Glomerular endothelial cell (primary cell): ENCODE measurements around the gene ADAMTSL2. TPM values are rescaled to one million over a fixed set of nuclear protein-coding genes. Genes with fewer than 3 reads are reported as not detected.

Experiments
- DNase-seq: peaks from one replicate; pipeline ENCODE4 v3.0.0-alpha.2; 2011; ENCODE audit warnings: low read depth, low spot score; ENCODE audit errors: extremely low read depth
- total RNA-seq: library from RNA; depleted of rRNA; stranded (reverse); fragments of >200 nt; gene quantifications from 2 replicates; pipeline ENCODE4 v1.2.3, GENCODE V29; 2015

Gene ADAMTSL2
- total RNA-seq, 1 donor from 2014 or later, result not detected

GRCh38 chr9:133529874-133530273 is 4.6 kb upstream of the ADAMTSL2 start:
- no peak for DNase-seq

- DNase-seq, result no peak
These were observed 3.2 kb upstream of the ADAMTSL2 start for GRCh38 chr9:133531293-133531692.

- DNase-seq, result no peak
These were observed 1.4 kb upstream of the ADAMTSL2 start for GRCh38 chr9:133532937-133533668.

- DNase-seq, result no peak
These were observed 647 bp upstream of the ADAMTSL2 start for GRCh38 chr9:133533857-133534256.

- no peak for DNase-seq
These were observed 888 bp downstream of the ADAMTSL2 start for GRCh38 chr9:133535306-133535877.

GRCh38 chr9:133536080-133536479 is 1.6 kb downstream of the ADAMTSL2 start:
- no peak for DNase-seq

- no peak for DNase-seq
These were observed 2.0 kb downstream of the ADAMTSL2 start for GRCh38 chr9:133536536-133536935.

- no peak for DNase-seq
These were observed 2.8 kb downstream of the ADAMTSL2 start for GRCh38 chr9:133537257-133537656.

GRCh38 chr9:133538176-133538575 is 3.7 kb downstream of the ADAMTSL2 start:
- no peak for DNase-seq

GRCh38 chr9:133538851-133539833 is 4.6 kb downstream of the ADAMTSL2 start:
- no peak for DNase-seq

GRCh38 chr9:133539991-133540697 is 5.6 kb downstream of the ADAMTSL2 start:
- no peak for DNase-seq

GRCh38 chr9:133540698-133541025 is 6.2 kb downstream of the ADAMTSL2 start:
- no peak for DNase-seq

- no peak for DNase-seq
These were observed 7.5 kb downstream of the ADAMTSL2 start for GRCh38 chr9:133542002-133542401.

GRCh38 chr9:133543772-133544467 is 9.4 kb downstream of the ADAMTSL2 start:
- DNase-seq, result no peak

- no peak for DNase-seq
These were observed 11.2 kb downstream of the ADAMTSL2 start for GRCh38 chr9:133545494-133546286.

GRCh38 chr9:133546287-133546680 is 11.8 kb downstream of the ADAMTSL2 start:
- no peak for DNase-seq

GRCh38 chr9:133547116-133547515 is 12.6 kb downstream of the ADAMTSL2 start:
- no peak for DNase-seq

GRCh38 chr9:133551446-133551845 is 16.9 kb downstream of the ADAMTSL2 start:
- no peak for DNase-seq

- no peak for DNase-seq
These were observed 17.7 kb downstream of the ADAMTSL2 start for GRCh38 chr9:133552236-133552635.
